ENCODE measurements around the gene STAT5B. TPM values are rescaled to one million over a fixed set of nuclear protein-coding genes. Genes with fewer than 3 reads are reported as not detected.
A peak's percentile ranks its signal among the peaks of the same experiment; 100 is the strongest.

STAT5B gene
- total RNA-seq, 2 donors from 2014 or later = 35.7 to 51.4 TPM

DNA sequence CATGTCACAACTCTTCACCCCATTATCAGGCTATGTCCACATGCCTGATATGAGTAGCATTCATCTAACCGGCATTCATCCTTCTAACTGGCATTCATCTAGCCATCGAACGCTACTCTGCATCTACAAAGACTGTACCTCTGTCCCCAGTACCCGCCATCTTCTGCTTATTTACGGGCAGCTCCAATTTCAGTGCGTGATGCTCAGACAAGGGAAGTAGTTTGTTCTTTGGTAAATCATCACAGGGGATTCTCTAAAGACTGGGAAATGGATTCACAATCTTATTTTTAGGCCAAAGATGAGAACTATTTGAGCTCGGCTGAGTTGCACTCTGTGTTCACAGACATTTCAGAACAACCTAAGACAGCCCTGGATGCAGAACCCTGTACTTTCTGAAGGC, 39.4 kb downstream of the STAT5B start:
- no peaks in the 10 kb centered on the region for H3K9me3 Mint-ChIP-seq
- Histone ChIP-seq H3K4me1 (ENCODE audit: control insufficient read depth, insufficient read depth, low read length) (no peaks in the 10 kb centered on the region), H3K27ac (ENCODE audit: low read depth, low read length) (no peak overlapping the region), H3K4me3 (ENCODE audit: low read length) (no peak overlapping the region), H3K9ac (ENCODE audit: extremely low read depth, low read length, poor library complexity, severe bottlenecking) (no peak overlapping the region), H3K9me3 (ENCODE audit: control insufficient read depth, low read length) (no peaks in the 10 kb centered on the region), H3K27me3 (ENCODE audit: control insufficient read depth, insufficient read depth, low read length, poor library complexity, severe bottlenecking) (no peaks in the 10 kb centered on the region), H3K36me3 (ENCODE audit: control insufficient read depth, insufficient read depth, low read length) (no peaks in the 10 kb centered on the region)
- H3K27me3 Mint-ChIP-seq (ENCODE audit: insufficient read depth) = no peaks in the 10 kb centered on the region
- TF ChIP-seq CTCF (conservative IDR thresholded peaks at IDR 0.05) = no peak
- WGBS, 2 experiments (ENCODE audit: insufficient coverage in 1 of 2, insufficient read length in 1 of 2) = 94 to 95% methylated on average over 7 of the region's 7 CpGs
- peaks cover 2% of the 10 kb centered on the region for H3K4me1 Mint-ChIP-seq
- peak overlapping the region; percentile 2 for H3K27ac Mint-ChIP-seq
- no peaks in the 10 kb centered on the region for H3K36me3 Mint-ChIP-seq (ENCODE audit: low read depth)
- no peak for DNase-seq
- no peak overlapping the region for H3K4me3 Mint-ChIP-seq

GRCh38 chr17:42233994-42234393, 42.2 kb downstream of the STAT5B start:
- H3K27me3 ChIP-seq (ENCODE audit: control insufficient read depth, insufficient read depth, low read length, poor library complexity, severe bottlenecking) = no peaks in the 10 kb centered on the region
- Mint-ChIP-seq H3K27me3 (ENCODE audit: insufficient read depth) (no peaks in the 10 kb centered on the region), H3K4me3 (no peak overlapping the region), H3K4me1 (peaks cover 2% of the 10 kb centered on the region), H3K9me3 (no peaks in the 10 kb centered on the region), H3K27ac (no peak overlapping the region), H3K36me3 (ENCODE audit: low read depth) (no peaks in the 10 kb centered on the region)
- H3K9me3 ChIP-seq (ENCODE audit: control insufficient read depth, low read length) = no peaks in the 10 kb centered on the region
- H3K4me3 ChIP-seq (ENCODE audit: low read length) = no peak overlapping the region
- no peak for DNase-seq
- peaks cover 7% of the 10 kb centered on the region for H3K36me3 ChIP-seq (ENCODE audit: control insufficient read depth, insufficient read depth, low read length)
- no peak for TF ChIP-seq CTCF (conservative IDR thresholded peaks at IDR 0.05)
- H3K9ac ChIP-seq (ENCODE audit: extremely low read depth, low read length, poor library complexity, severe bottlenecking) = no peak overlapping the region
- 90 to 95% methylated on average over 2 of the region's 2 CpGs for WGBS, 2 experiments (ENCODE audit: insufficient coverage in 1 of 2, insufficient read length in 1 of 2)
- no peak overlapping the region for H3K27ac ChIP-seq (ENCODE audit: low read depth, low read length)
- no peaks in the 10 kb centered on the region for H3K4me1 ChIP-seq (ENCODE audit: control insufficient read depth, insufficient read depth, low read length)

GRCh38 chr17:42233156-42233555, 43.0 kb downstream of the STAT5B start:
- Mint-ChIP-seq H3K27ac (no peak overlapping the region), H3K9me3 (no peaks in the 10 kb centered on the region), H3K36me3 (ENCODE audit: low read depth) (no peaks in the 10 kb centered on the region), H3K27me3 (ENCODE audit: insufficient read depth) (no peaks in the 10 kb centered on the region), H3K4me1 (peaks cover 2% of the 10 kb centered on the region), H3K4me3 (no peak overlapping the region)
- DNase-seq = no peak
- Histone ChIP-seq H3K27me3 (ENCODE audit: control insufficient read depth, insufficient read depth, low read length, poor library complexity, severe bottlenecking) (no peaks in the 10 kb centered on the region), H3K9ac (ENCODE audit: extremely low read depth, low read length, poor library complexity, severe bottlenecking) (no peak overlapping the region), H3K4me3 (ENCODE audit: low read length) (no peak overlapping the region), H3K36me3 (ENCODE audit: control insufficient read depth, insufficient read depth, low read length) (peaks cover 7% of the 10 kb centered on the region), H3K4me1 (ENCODE audit: control insufficient read depth, insufficient read depth, low read length) (no peaks in the 10 kb centered on the region), H3K9me3 (ENCODE audit: control insufficient read depth, low read length) (no peaks in the 10 kb centered on the region), H3K27ac (ENCODE audit: low read depth, low read length) (no peak overlapping the region)
- 97% methylated on average over 5 of the region's 5 CpGs; no CpG with 5 or more reads in 1 of the 2 experiments for WGBS, 2 experiments (ENCODE audit: insufficient coverage in 1 of 2, insufficient read length in 1 of 2)
- no peak for TF ChIP-seq CTCF (conservative IDR thresholded peaks at IDR 0.05)

Data from endodermal cell (in vitro differentiated cells).